NCI-H2029 (cell line): ENCODE results near the gene TBXAS1.

Source experiments
- DNase-seq: peaks from one replicate; lab custom pipeline; 2025; lab: John Stamatoyannopoulos, UW

The TBXAS1 gene

DNA sequence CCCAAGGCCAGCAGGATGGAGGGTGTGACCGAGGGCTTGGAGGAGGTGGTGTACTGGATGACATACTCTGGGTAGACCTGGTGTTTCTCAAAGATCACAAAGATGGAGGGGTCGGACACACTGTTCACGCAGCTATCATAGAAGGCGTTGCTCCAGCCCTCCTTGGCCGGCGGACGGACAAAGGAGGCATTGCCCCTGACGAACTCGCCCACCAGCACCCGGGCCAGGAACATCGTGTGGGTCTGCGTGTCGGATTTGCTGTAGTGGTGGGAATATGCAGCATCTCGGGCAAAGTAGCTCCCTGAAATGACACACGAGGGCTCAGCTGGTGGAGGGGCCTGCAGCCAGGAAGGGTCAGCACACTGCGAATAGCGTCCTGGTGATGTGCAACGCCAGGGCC lies 195.5 kb downstream of the TBXAS1 start:
- DNase-seq, result no peak

DNA sequence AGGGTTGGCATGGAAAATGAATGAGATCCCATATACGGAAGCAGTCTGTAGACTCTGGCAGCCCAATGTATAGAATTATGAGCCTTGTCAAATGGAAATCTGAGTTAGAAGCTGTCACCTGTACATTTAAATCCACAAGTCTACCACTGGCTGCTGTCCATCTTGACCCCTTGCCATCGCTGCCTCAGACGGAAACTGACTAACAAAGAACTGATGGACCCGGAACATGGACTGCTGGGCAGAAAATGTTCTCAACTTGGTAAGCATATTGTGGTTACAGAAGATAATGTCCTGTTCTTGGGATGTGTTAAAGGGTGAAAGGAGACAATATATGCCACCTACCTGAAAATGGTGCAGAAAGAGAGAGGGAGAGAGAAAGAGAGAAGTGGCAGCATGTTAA lies 196.2 kb downstream of the TBXAS1 start:
- DNase-seq, result no peak

DNA sequence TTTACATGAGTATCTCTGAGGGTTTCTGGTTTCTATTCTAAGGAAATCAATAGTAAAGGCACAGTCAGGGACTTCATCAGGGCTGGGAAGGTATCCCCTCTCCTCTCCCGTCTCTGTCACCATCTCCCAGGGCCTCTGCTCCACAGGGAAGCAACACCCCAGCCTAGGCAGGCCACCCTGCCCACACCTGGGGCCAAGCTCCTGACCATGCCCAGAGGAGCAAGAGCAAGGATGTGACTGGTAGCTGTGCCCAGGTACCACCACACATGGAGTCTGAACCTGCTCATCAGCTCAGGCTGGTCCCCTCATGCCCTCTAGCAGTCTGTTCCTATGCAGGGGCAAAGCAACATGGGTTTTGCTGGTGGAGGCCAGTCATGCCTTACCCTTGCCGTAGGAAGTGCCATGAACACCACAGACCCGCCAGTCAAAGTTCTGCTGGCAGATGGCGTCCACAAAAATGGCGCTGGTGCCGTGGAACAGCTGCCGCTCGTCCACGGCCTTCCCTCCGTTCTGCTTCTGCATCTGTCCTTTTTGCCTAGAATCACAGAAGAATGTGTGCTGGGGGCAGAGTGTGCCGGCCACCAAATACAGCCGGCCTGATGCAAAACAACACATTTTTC lies 196.9 kb downstream of the TBXAS1 start:
- DNase-seq, result no peak

DNA sequence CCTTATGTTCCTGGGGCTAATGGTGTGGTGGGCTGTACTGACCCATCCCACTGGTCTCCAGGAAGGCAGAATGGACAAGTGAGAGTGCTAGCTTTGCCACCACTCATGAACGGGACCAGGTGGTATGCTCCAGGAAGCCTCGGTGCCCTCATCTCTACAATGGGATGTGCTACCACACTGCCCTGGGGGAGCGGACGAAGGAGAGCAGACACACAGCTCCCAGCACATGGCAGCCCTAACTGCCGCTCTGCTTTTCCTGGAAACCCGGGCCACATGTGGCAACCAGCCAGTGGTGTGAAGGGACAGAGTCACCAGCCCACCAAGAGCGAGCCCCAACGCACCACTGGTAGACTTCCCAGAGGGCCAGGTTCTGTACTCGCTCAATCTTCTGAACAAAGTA lies 197.9 kb downstream of the TBXAS1 start:
- DNase-seq, result no peak

DNA sequence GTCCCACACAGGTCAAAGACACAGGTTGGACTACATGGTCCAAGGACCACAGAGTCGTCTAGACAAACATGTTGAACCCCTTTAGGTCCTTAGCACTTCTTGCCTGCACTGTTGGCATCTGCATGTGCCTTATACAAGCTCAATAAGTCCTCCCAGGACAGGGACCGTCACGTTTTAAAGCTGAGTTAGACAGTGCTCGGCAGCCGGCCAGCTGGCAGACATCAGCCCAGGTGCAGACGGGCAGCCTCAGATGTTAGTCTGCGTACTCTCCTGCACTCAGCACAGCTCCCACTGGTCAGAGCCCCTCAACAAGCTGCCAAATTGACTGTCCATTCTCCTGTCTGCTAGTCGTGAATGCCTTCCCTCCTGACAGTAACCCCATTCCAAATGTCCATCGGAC lies 198.8 kb downstream of the TBXAS1 start:
- DNase-seq, result peak; percentile 32

DNA sequence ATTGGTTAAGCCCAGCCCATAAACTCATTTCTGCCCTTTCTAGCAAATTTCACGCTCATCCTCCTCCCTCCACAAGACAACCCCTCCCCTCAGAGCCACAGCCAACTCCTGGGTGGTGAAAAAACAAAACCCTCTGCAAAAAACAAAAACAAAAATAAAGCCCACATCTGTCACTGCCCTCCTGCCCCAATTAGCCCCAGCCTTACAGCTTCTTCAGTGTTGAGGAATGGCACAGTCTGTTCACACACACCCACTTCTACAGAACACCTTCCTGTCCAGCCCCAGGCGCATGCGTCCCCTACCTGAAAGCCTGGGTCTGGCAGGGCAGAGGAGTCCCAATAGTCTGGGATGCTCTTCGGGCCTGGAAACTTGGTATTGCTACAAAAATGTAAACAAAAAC lies 199.2 kb downstream of the TBXAS1 start:
- no peak for DNase-seq

DNA sequence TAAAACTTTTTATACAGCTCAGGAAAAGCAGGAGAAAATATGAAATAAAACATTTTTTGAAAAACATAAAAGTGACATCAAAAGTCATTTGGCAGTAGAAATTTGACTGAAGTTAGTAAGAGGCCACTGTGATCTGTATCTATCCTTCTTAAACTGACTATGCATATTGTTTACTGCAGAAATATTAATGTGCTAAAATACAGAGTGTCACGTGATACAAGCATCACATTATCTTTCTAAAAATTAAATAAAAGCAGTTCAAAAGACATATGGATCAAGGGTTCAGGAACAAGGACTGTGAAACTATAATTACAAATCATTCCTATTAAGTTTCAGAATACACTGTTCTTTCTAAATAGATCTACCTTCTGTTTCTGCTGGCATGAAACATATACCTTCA lies 200.0 kb downstream of the TBXAS1 start:
- no peak for DNase-seq

DNA sequence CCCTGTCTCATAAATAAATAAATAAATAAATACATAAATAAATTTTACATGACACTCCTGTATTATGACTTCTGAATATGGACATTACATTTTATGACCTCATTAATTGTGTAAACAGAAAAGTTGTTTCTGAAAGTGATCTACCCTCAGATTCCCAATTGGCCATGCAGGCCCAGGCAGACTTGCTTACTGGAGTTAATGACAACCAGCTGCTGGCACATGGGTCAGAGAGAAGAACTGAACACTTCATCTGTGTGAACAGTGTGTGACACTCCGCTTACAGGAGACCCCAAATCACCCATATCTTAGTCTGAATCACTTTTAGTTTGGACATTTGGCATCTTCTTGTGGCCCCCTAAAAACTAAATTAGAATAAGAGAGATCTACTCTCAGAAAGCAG lies 202.3 kb downstream of the TBXAS1 start:
- DNase-seq, result no peak

DNA sequence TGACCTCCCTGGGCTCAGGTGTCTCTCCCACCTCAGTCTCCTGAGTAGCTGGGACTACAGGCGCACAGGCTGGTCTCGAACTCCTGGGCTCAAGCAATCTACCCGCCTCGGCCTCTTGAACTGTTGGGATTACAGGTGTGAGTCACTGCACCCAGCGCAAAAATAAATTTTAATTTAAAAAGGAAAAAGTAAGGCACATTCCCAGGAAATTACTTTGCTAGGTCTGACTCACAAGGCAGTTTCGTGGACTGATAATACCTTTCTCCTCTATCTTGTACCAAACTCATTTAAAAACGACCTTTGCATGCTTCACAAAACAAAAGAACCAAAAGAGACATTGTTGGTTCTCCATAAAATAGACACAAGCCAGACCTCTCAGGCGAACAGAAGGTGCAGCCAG lies 204.0 kb downstream of the TBXAS1 start:
- no peak for DNase-seq

DNA sequence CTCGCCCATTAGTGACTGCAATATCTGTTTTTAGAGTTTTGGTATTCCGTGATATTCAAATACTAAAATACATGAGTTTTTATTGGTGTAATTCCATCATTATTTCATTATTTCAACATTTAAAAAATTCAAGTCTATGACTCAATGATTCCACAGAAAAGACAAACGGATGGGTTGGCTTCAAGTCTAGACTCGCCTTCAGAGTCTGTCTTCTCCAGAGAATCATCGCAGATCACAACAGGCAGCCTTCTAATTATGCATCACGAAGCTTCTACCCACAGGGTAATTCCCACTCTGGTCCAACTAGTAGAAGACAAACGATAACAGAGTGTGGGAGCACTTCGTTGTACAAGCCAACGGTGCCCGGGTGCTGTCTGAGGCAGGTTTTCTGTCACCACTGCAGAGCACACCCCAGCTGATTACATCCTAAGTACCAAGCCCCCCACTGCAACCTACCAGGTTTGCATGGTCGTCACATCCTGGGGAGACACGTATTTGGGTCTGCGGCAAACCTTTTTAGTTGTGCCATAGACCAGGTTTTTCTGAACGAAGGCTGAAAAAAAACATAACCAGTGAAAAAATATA lies 204.8 kb downstream of the TBXAS1 start:
- no peak for DNase-seq

DNA sequence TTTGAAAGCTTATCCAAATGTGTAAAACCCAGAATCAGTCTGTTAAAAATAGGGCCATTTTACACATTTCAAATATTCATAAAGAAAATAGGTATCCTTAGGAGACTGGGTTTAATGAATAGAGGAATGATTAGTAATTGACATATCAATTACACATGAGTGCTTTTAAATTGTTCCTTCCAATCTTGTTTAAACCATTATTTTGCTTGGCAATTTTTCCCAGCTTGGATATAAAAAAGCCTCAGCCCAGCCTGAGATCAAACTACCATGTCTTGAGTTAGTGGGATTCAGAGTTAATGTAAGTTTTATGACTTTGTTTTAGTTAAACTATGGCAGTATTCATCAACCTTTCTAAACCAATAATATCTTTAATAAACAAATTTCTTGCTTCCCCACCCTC lies 205.4 kb downstream of the TBXAS1 start:
- DNase-seq, result no peak

DNA sequence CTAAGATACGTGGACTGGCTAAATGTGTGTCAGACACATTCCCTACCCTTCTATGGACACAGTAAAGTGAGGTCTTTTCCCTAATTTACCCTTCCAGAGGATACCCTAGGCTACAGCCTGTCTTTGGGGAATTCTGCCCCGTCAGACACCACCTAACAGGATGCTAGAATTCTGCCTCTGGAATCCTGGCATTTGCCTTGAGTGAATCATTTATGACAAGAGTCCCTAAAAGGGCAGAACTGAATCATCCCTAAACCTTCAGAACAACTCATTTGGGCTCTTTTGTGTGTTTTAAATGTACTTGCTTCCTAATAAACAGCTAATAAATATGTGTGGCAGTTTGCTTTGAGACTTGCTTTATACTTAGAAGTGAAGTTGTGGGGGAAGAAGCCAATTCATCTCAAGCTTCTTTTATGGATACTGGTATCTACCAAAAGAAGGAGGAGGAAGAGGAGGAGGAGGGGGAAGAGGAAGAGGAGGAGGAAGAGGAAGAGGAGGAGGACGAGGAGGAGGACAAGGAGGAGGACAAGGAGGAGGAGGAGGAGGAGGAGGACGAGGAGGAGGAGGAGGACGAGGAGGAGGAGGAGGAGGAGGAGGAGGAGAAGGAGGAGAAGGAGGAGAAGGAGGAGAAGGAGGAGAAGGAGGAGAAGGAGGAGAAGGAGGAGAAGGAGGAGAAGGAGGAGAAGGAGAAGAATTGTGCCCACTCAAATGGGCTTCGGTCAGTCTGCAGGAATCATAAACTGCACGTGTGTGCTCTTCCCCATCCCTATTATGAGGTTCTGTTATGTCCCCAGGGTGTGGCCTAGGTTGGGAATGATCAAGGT lies 206.5 kb downstream of the TBXAS1 start:
- DNase-seq, result no peak

DNA sequence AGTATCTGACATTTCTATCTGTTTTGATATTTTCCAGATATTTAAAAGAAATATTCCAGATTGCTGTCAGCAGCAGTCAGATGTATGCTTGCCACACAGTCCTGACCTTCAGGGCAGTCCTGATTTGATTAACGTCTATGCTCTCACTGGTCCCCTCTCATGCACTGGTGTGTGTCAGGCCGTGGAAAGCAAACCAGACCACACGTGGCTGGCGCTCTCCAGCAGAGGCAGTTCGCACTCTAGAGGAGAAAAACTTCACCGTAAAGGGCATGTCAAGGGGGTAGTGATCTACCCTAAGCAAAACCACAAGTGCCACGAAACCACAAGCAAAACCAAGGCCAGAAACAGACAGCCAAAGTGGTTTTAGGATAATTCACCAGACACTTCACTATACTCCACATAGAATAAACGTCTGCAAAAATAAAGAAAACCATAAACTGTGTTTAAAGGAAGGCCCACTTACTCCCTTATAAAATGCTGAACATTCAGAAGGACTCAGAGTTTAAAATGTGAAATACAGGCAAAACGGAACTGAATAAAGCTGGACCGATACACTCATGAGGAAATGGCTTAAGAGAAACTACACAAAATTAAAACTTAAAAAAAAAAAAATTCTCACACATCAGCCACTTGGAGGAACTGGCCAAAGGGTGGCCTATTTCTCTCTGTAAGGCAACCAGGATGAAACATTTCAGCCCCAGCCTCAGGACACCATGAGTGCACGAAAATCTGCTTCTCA lies 207.3 kb downstream of the TBXAS1 start:
- DNase-seq, result no peak

DNA sequence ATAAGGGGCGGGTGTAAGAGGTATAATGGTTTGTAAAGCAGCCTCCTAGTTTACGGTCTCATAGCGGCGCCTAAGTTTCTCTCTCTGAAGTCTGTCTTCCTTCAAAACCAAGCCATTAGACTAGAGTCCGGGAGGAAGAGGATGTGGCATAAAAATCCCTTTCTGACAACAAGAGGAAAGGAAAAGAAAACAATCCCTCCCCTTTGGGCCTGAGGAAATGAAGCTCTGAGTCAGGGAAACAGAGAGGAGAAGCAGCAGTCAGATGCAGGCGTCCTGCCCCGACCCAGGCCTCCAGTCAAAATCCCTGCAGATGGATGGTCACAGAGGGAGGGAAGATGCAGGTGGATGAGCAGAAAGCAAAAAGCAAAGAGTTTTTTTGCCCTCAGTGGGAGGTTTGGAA lies 210.0 kb downstream of the TBXAS1 start:
- no peak for DNase-seq

DNA sequence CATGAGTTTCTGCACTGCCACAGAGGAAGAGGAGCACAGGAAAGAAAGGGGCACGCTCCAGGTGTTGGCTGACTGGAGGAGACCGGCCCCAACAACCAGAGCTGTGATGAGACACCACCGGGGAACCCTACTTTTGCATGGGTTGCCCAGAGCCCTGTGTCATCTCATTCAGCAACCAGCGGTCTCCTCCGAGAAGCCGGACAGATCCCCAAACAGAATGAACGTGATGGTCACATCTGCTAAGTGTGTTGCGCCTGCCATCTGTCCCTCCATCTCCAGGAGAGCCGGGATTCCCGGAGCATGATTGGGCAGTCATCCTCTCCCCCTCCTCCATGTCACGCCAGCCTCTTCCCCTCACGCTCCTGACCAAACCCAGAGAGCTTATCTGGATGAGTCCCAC lies 210.8 kb downstream of the TBXAS1 start:
- no peak for DNase-seq

DNA sequence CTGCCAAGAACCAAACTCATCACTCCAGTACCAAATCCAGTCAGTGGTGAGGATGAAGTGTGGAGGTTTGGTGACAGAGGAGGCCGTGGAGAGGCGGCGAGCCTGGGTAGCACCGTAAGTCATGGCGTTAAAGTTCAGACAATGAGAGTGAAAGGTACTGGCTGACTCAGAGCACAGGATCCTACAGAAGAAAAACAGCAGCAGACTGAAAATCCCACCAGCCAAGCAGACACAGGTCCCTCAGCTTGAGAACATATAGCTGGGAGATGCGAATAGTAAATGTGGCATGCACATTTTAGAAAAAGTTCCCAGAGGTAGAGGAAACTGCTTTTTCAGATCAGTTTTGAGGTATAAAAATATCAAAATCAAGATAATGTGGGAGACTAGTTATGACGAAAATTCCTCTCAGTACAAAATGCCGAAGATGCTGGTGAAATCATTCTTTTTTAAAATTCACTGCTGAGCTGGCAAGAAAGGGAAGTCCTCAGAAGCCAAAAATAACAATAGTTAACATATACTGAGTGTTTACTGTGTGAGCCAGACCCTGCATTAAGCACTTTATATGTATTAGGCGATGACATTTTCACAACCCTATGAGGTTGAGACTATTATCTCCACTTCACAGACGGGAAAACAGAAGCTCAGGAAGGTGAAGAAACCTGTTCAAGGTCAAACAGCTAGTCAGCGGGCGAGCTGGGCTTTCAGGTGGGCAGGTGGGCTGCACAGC lies 212.8 kb downstream of the TBXAS1 start:
- no peak for DNase-seq

DNA sequence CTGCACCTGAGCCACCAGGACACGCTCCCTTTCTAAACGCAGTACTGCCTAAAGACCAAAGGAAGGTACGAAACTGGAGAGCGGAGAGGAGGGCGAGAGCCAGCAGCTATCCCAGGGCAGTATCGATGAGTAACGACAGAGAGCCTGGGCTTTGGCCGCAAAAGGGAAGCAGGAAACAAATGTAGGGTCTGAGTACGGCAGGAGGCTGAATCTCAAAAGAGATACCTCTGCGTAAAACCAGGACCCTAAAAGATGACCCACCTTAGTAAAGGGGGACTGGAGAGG lies 213.3 kb downstream of the TBXAS1 start:
- no peak for DNase-seq

DNA sequence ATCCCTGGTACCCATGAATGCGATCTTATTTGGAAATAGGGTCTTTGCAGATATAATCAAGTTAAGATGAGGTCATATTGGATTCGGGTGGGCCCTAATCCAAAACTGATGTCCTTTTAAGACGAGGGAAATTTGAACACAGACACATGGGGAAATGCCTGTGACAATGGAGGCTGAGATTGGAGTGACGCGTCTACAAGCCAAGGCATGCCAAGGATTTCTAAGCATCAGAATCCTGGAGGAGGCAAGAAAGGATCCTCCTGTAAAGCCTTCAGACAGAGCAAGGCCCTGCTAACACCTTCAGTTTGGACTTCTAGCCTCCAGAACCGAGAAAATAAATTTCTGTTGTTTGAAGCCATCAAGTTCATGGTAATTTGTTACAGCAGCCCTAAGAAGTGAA lies 215.2 kb downstream of the TBXAS1 start:
- no peak for DNase-seq

DNA sequence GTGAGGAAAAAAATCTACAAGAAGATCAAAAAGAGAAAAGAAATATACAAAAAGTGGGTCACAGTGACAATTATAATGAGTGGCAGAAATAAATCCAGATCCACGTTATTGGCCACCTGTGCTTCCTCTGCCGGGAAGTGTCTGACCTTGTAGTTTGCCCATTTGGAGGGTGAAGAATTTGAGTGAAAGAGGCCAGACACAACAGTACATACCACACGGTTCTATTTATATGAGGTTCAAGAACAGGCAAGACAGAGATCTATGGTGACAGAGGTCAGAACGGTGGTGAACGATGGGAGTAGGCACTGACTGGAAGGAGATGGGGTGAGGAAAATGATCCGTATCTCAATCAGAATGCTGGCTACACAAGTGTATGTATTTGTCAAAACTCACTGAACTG lies 216.6 kb downstream of the TBXAS1 start:
- no peak for DNase-seq

DNA sequence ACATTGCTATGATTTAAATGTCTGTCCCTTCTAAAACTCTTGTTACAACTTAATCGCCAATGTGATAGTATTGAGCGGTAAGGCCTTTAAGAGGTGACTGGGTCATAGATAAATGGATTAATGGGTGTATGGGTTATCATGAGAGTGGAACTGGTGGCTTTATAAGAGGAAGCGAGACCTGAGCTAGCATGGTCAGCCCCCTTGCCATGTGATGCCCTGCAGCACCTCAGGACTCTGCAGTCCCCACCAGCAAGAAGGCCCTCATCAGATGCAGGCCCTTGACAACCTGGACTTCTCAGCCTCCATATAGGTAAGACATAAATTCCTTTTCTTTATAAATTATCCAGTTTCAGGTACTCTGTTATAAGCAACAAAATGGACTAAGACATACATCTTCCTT lies 218.1 kb downstream of the TBXAS1 start:
- no peak for DNase-seq

DNA sequence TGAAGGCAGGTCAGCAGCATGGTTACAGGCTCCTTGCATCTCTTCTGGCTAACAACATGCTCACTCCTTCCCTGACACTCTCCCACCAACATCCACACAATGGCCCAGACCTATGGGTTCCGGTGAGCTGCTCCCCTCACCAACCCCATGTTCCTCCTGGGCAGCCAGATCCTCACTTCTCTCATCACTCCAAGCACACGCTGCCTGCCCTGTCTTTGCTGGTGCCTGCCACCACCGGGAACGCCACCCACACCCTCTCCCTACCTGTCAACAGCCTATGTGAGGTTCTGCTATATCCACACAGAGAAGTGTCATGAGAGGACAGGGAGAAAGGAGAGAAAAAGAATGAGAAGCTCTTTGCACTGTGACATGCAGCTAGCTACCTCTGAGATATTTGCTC lies 219.1 kb downstream of the TBXAS1 start:
- no peak for DNase-seq

DNA sequence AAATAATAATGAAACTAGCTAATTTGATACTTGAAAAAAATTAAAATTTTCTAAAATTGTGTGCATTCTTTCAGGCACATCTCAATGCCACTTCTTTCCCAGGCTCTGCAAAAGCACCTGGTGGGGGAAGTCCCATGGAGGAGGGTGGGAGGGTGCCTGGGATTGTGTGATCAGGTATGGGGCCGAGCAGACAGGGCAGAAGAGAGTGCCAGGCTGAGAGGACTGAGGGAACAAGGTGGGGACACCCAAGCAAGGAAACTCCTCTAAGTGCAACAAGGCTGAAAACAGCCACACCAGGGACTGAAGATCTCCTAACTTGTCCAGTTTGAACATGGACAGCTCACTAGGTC lies 219.9 kb downstream of the TBXAS1 start:
- no peak for DNase-seq
